ENCODE data around the gene GRM5.
"Not testable (repeated sequence)": the region's sequence is repeated elsewhere in the genome, so short reads cannot be mapped to it uniquely, and the experiment has no call there.

DNA sequence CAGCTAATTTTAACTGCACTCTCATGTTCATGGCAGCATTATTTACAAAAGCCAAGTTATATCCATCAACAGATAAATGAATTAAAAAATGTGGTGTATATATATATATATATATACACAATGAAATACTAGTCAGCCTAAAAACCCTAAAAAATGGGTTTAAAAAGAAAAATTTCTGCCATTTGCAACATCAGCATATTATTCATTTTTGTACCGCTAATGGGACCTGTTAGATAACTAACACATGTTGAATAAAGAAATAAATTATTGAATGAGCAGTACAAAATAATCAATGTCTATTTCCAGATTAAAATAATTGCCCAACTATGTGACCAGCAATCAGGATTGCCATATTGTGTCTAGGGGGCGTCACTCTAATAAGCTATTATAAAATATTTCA is 211.8 kb downstream of the GRM5 start:
- TF ChIP-seq POLR2A, POLR2AphosphoS5 (IDR thresholded peaks at IDR 0.05): not testable (repeated sequence)
- TF ChIP-seq, protein P1, sequence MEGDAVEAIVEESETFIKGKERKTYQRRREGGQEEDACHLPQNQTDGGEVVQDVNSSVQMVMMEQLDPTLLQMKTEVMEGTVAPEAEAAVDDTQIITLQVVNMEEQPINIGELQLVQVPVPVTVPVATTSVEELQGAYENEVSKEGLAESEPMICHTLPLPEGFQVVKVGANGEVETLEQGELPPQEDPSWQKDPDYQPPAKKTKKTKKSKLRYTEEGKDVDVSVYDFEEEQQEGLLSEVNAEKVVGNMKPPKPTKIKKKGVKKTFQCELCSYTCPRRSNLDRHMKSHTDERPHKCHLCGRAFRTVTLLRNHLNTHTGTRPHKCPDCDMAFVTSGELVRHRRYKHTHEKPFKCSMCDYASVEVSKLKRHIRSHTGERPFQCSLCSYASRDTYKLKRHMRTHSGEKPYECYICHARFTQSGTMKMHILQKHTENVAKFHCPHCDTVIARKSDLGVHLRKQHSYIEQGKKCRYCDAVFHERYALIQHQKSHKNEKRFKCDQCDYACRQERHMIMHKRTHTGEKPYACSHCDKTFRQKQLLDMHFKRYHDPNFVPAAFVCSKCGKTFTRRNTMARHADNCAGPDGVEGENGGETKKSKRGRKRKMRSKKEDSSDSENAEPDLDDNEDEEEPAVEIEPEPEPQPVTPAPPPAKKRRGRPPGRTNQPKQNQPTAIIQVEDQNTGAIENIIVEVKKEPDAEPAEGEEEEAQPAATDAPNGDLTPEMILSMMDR (IDR thresholded peaks at IDR 0.05): not testable (repeated sequence)

Data from prostate gland (tissue), 2 donors.